ENCODE measurements around the gene GNB5. TPM values are rescaled to one million over a fixed set of nuclear protein-coding genes. Genes with fewer than 3 reads are reported as not detected.

GNB5 gene
- total and polyA plus RNA-seq, 2 of the 13 experiments (the other 11 are each of a cell fraction or from before 2014, with no cell fraction given) = 13.7 to 14.4 TPM

- Histone ChIP-seq H3K36me3 (replicated peaks in 1 of 2; ENCODE audit: control insufficient read depth in 1 of 2, insufficient read depth in 2 of 2, low read length in 2 of 2) (no peaks in the 10 kb centered on the region; a peak in 1 of 5 replicates), H3K4me1 (ENCODE audit: insufficient read depth, low read length) (peaks cover 73% of the 10 kb centered on the region), H2AFZ (ENCODE audit: low read length) (no peak overlapping the region), H3K27ac (ENCODE audit: extremely low read length, insufficient read depth, low read length) (peak overlapping the region; percentile 74), H3K27me3 (ENCODE audit: control insufficient read depth in 1 of 2, insufficient read depth in 2 of 2, low read length in 2 of 2) (no peaks in the 10 kb centered on the region), H3K79me2 (ENCODE audit: insufficient read depth, low read length) (no peaks in the 10 kb centered on the region), H3K9me3 (ENCODE audit: low read length) (no peaks in the 10 kb centered on the region), H3K4me3 (replicated peaks in 1 of 3; ENCODE audit: insufficient read depth in 1 of 3, low read depth in 2 of 3, low read length in 3 of 3) (peak overlapping the region in 1 of 3 experiments; percentile 52; a peak in 2 of 6 replicates), H3K4me2 (ENCODE audit: low read depth, low read length) (peak overlapping the region; percentile 59), H3K9ac (ENCODE audit: insufficient read depth, low read depth, low read length) (peak overlapping the region; percentile 45), H4K20me1 (ENCODE audit: insufficient read depth, low read length) (no peaks in the 10 kb centered on the region)
- FAIRE-seq (peak; percentile 58), ATAC-seq (peak; percentile 56), DNase-seq (ENCODE audit: low spot score) (peak; percentile 81)
- ChIA-PET POLR2A (interaction anchor here (1.0 to 2.0 kb wide), 11 partner anchors 17 to 166 kb away, joined by 3 to 8 read pairs (median 5); partner anchors contain the start of gene LEO1), CTCF (ENCODE audit: low intra/inter-chr PET ratio, low total read pairs) (no interaction called here)
- BruUV-seq (replicated peaks) = no TSS peak
- in situ Hi-C loops (cut with HindIII; ENCODE audit: extremely low pct_ligation_motif_present, low pct_unique_long_range_greater_than_20kb) (loop anchor here (5.0 kb wide), 1 partner anchor 60 kb away; no protein-coding TSS in a partner anchor), intact Hi-C loops (cut with micrococcal nuclease; ENCODE audit: unreplicated experiment) (loop anchor here (2.0 to 10.0 kb wide), 2 partner anchors 155 to 353 kb away; no protein-coding TSS in a partner anchor)
- WGBS (ENCODE audit: low lambda C conversion rate) = 59% methylated on average over 10 of the region's 12 CpGs
- TF ChIP-seq ZNF556 (CRISPR knock-in tag; IDR thresholded peaks at IDR 0.05; ENCODE audit: borderline replicate concordance) (0 out of 2 replicates have a peak, but pooled peaks have one; percentile 14), THAP7 (CRISPR knock-in tag; IDR thresholded peaks at IDR 0.05) (0 out of 2 replicates have a peak, but pooled peaks have one; percentile 26), MYNN (CRISPR knock-in tag; IDR thresholded peaks at IDR 0.05; ENCODE audit: low read depth) (no peak), MXD3 (CRISPR knock-in tag; IDR thresholded peaks at IDR 0.05) (no peak), ZNF12 (CRISPR knock-in tag; IDR thresholded peaks at IDR 0.05) (peak; percentile 31; the same call in 1 of the 2 replicates), GTF3A (CRISPR knock-in tag; conservative IDR thresholded peaks at IDR 0.05) (no peak), ZSCAN31 (CRISPR knock-in tag; IDR thresholded peaks at IDR 0.05; ENCODE audit: low read depth) (0 out of 2 replicates have a peak, but pooled peaks have one; percentile 32), ZNF34 (CRISPR knock-in tag; IDR thresholded peaks at IDR 0.05; ENCODE audit: borderline replicate concordance) (no peak), IRX3 (CRISPR knock-in tag; IDR thresholded peaks at IDR 0.05; ENCODE audit: borderline replicate concordance, low read depth) (no peak), NCOA2 (CRISPR knock-in tag; IDR thresholded peaks at IDR 0.05) (peak; percentile 34; the same call in 1 of the 2 replicates), PAXIP1 (CRISPR knock-in tag; conservative IDR thresholded peaks at IDR 0.05) (peak; percentile 86), ZNF10 (CRISPR knock-in tag; IDR thresholded peaks at IDR 0.05; ENCODE audit: borderline replicate concordance, low read depth) (no peak), CENPX (CRISPR knock-in tag; IDR thresholded peaks at IDR 0.05) (no peak), ZNF136 (CRISPR knock-in tag; IDR thresholded peaks at IDR 0.05; ENCODE audit: low read depth) (no peak), ZNF317 (CRISPR knock-in tag; IDR thresholded peaks at IDR 0.05) (no peak), JUND (CRISPR knock-in tag; IDR thresholded peaks at IDR 0.05) (0 out of 2 replicates have a peak, but pooled peaks have one; percentile 11), ZNF83 (CRISPR knock-in tag; IDR thresholded peaks at IDR 0.05; ENCODE audit: borderline replicate concordance) (no peak)
These were observed 53.5 kb downstream of the GNB5 start for GRCh38 chr15:52137432-52138357.

Measured in HepG2 (cell line).